Effector CD4-positive, alpha-beta T cell (primary cell): ENCODE data around the gene TCF7L1. TPM values are rescaled to one million over a fixed set of nuclear protein-coding genes. Genes with fewer than 3 reads are reported as not detected.
"Not testable (repeated sequence)": the region's sequence is repeated elsewhere in the genome, so short reads cannot be mapped to it uniquely, and the experiment has no call there.

Experiments
- DNase-seq: peaks from one replicate; pipeline ENCODE4 v3.0.0-alpha.2; 2020
- total RNA-seq: gene quantifications from one replicate; lab custom pipeline; 2026; lab: John Stamatoyannopoulos, UW

TCF7L1 gene, protein sequence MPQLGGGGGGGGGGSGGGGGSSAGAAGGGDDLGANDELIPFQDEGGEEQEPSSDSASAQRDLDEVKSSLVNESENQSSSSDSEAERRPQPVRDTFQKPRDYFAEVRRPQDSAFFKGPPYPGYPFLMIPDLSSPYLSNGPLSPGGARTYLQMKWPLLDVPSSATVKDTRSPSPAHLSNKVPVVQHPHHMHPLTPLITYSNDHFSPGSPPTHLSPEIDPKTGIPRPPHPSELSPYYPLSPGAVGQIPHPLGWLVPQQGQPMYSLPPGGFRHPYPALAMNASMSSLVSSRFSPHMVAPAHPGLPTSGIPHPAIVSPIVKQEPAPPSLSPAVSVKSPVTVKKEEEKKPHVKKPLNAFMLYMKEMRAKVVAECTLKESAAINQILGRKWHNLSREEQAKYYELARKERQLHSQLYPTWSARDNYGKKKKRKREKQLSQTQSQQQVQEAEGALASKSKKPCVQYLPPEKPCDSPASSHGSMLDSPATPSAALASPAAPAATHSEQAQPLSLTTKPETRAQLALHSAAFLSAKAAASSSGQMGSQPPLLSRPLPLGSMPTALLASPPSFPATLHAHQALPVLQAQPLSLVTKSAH
- total RNA-seq, result not detected

DNA sequence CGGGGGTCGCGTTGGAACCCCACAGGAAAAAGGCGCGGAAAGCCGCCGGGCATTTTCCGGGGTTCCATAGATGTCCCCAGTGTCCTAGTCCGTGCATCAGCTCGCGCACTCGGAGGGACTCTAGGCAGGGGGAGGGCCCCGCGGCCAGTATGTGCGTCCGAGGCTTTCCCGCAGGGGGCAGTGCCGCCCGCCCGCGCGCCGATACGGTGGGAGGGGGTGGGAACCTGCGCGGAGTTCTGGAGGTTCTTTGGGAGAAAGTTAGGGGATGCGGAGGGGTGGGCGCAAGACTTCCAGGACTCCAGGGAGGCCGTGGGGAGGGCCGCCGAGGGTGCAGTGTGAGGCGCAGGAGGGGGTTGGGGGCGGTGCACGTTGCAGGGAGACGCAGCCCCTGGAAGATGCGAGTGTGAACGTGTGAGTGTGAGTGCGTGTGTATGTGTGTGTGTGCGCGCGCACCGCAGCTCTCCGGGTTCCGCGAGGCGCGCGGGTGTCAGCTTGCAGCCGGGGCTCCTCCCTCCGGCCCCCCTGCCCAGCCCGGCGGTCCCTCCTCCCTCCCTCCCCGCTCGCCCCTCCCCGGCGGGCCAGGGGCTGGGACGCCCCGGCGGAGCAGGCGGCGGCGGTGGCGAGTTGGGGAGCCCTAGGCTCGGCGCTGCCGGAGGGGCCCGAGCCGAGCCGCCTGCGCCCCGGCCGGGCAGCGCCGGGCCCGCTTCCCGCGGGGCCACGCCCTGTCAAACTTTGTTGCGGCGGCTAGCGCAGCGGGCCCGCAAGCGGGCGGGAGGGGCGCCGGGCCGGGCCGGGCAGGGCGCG is at the start of gene TCF7L1:
TCF7L1 (plus strand) TSS at position 559 of the 804 bp plus-strand sequence. CDS start 293 bp downstream, outside the sequence.
- no peak for DNase-seq

DNA sequence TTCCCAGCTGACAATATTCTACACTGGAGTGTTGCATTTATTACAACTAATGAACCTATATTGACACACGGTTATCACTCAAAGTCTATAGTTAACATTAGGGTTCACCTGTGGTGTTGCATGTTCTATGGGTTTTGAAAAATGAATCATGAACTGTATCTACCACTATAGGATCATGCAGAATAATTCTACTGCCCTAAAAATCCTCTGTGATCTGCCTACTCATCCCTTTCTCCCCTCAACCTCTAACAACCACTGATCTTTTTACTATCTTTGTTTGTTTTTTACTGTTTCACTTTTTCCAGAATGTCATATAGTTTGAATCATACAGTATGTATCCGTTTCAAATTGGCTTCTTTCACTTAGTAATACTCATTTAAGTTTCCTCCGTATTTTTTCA is 47.6 kb upstream of the TCF7L1 start:
- no peak for DNase-seq

DNA sequence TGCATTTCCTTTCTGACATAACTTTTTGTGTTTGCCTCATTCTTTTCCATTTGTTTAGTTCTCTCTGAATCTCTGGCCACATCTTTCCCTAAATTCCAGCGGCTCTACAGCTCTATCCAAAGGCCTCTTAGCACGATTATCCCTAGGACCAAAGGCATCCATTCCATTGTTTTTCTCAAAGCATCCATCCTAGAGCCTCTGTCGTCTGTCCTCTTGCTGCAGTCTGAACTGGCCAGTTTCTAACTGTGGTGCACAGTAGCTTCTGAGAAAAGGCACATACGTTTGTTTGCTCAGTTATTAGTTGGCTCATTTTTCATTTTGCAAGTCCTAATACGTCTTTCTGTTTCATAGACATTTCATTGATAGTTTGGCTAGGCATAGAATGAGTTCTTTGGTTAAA is 45.7 kb upstream of the TCF7L1 start:
- no peak for DNase-seq

DNA sequence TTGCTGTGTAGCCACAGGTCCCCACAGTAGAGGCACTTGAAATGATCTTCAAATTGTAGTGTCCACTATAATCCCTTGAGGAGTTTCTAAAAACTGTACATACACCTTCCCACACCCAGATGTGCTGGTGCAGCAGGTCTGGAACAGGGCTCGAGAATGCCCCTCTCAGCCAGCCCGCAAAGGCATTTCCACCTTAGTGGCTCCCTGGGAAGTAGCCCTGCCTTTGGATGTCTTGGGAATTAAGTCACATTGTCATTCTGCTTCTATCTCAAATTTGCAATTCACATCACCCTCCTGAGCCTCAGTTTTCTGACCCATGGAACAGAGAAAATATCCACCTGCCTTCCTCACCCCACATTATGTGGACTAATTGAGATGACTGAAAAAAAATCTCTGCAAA is 44.3 kb upstream of the TCF7L1 start:
- DNase-seq, result no peak

DNA sequence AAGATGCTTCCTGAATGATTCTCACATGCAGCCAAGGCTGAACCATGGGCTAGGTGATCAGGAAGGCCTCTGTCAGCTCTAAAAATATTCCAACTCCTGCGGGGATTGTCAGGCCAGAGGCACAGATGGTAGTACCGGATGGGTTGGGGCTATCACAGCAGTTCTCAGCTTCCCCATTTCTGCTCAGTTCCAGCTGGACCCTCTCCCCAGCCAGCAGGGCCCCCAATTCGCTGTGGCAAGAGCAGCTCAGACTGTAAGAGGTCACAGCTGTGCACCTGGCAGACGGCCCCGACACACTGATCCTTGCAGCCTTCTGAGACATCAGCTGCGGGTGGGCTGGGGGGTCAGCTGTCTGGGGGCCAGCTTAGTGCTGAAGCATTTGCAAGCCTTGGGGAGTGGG is 43.6 kb upstream of the TCF7L1 start:
- DNase-seq, result no peak

DNA sequence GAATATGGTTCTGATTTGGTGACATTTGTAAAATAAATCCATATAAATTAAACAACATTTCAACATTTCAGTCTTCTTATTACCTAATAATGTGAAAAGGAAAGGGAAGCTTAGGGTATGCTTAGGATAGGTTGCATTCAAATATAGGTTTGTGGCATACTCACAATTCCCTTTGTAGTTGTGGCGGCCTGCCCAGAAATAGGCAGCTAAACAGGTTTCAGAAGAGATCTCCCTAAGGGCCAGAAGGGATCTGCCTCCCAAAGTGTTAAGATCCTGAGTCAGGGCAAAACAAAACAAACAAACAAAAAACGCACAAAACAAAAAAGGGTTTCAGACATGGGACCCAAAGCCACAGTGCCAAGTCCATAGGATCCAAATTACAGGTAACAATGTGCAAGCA is 41.4 kb upstream of the TCF7L1 start:
- DNase-seq, result no peak

DNA sequence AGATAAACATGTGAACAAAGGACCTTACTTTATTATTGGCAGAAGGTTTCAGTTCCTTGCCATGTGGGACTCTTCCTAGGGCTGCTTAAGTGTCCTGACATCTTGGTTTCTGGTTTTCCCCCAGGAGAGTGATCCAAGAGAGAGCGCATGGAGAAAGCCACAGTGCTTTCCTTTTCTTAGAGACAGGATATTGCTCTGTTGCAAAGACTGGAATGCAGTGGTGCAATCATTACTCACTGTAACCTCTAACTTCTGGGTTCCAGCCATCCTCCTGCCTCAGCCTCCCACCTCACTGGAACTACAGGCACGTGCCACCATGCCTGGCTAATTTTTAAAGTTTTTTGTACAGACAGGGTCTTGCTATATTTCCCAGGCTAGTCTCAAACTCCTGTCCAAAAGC is 38.1 kb upstream of the TCF7L1 start:
- DNase-seq, result no peak

DNA sequence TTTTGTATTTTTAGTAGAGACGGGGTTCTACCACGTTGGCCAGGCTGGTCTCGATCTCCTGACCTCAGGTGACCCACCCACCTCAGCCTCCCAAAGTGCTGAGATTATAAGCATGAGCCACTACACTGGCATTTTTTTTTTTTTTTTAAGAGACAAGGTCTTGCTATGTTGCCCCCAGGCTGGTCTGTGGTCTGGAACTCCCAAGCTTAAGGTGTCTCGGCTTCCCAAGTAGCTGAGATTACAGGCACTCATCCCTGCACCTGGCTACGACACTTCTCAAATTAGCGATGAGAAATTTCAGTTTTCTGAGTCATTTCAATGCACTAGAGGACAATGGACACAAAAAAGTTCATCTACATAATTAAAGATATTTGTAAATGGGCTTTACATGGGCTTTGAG is 36.6 kb upstream of the TCF7L1 start:
- DNase-seq, result no peak

DNA sequence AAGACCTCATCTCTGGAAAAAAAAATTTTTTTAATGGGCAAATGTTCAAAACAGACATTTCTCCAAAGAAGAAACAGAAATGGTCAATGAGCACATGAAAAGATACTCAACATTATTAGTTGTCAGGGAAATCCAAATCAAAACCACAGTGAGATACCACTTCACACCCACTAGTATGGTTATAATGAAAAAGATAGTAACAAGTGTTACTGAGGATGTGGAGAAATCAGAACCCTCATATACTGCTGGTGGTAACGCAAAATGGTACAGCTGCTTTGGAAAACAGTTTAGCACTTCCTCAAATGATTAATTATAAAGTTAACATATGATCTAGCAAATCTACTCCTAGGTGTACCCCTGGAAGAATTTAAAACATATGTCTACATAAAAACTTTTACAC is 29.0 kb upstream of the TCF7L1 start:
- no peak for DNase-seq

DNA sequence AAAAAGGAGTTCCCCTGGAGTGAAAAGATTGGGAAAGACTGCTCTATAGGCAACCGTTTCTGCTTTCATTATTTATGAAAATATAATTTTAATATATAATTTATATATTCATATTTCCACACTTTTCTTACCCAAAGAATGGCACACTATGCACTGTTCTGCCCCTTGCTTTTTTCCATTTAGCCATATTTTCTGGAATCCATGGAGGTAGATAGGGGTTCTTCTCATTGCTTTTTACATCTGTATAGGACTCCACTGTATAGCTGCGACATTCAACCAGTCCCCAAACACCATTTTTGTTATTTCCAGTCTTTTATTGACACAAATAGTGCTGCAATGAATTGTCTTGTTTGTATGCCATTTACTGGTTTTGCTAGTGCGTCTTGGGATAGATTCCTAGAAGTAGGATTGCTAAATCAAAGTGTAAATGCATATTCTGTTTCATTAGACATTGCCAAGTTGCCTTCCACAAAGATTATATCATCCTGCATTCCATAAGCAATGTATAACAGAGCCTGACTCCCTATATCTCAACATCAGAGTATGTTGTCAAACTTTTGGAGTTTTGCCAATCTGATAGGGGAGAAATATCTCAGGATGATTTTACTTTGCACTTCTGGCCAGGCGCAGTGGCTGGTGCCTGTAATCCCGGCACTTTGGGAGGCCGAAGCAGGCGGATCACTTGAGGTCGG is 26.6 kb upstream of the TCF7L1 start:
- DNase-seq, result no peak

DNA sequence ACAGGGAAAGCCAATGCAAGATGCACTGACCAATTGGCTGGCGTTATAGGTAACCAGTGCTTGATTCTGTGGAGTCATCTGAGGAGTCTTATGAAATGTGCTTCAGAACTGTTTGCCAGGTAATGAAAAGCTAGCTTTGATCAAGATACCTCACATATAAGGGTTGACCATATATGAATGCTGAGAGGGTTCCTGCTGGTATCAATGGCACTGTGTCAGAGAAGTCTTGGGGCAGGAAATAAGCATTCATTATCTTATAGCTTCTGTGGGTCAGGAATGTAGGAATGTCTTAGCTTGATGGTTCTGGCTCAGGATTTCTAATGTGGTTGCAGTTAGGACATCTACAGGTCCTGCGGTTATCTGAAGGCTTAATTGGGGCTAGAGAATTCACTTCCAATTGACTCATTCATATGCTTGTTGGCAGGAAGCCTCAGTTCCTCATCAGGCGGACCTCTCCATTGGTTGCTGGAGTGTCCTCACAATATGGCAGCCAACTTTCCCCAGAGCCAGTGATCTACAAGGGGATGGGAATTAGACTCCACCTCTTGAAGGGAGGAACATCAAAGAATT is 22.1 kb upstream of the TCF7L1 start:
- no peak for DNase-seq

DNA sequence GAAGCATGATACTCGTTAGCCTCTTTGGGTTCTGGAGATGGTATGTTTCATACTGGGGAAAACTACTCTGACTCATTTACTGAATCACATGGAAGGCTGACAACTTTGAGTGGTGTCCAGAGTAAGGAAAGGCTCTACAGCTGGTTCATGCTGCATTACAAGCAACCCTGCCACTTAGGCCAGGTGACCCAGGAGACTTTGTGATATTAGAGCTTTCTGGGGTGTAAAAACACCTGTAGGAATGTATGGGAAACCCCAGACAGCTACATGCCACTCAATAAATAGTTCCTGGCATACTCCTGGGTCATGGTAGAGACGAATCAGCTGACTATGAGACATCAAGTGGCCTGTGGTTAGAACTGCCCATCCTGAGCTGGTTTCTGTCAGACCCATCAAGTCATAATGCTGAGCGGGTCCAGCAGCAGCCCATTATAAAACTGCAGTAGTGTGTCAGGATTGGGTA is 21.3 kb upstream of the TCF7L1 start:
- no peak for DNase-seq

DNA sequence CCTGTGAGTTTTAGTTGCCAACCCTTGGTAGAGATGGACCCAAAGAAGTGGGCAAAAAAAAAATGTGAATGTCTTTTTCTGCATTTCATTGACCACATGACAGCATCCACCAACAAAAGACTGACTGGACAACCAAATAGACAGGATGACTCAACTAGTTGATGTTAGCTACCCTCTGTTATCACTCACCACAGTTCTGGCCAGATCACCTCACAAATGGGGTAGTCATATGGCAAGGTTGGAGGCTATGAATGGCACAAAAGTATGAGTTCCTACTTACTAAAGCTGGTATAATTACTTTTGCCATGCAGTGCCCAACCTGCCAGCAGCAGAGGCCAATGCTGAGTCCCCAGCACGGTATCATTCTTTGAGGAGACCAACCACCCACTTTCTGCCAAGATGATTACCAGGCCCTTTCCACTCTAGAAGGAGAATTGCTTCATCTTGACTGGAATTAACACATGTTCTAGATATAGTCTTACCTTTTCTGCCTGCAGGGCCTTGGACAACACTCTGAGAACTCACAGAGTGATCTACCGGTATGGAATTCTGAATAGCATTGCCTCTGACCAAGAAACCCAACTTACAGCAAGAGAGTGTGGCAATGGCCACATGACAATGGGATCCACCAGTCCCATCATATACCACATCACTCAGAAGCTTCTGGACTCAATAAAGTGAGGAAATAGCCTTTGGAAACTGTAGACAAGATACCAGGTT is 20.1 kb upstream of the TCF7L1 start:
- DNase-seq, result no peak

DNA sequence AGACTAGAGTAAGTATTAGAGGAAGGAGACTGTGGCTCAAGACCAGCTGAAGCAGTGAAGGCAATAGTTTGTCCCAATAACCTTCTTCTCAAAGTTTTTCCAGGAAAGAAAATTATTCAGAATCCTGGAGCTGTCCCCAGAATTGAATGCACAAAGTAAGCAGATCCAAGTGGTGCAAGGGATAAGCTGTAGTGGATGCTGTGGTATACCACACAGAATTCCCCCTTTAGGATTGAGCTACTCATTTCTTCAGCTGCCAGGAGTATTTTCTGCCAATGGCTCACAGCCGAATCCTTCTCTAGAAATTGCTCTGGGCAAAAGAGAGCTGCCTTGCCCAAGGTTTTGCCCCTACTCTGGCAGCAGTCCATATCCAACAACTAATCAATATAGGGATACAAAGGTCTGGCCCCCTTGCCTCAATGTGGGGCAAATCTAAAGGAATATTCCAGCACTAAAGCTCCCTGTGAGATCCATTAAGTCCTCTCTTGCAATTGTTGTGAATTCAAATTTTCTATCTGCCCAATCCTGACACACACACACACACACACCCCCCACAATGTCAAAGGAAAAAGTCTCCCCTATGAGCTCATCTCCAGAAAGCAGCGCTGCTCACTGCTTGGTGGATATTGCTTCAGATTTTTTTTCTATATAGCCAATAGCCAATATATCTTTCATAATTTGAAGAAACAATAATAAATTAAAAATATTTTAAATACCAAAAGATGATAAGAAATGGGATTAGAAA is 18.4 kb upstream of the TCF7L1 start:
- DNase-seq, result no peak

DNA sequence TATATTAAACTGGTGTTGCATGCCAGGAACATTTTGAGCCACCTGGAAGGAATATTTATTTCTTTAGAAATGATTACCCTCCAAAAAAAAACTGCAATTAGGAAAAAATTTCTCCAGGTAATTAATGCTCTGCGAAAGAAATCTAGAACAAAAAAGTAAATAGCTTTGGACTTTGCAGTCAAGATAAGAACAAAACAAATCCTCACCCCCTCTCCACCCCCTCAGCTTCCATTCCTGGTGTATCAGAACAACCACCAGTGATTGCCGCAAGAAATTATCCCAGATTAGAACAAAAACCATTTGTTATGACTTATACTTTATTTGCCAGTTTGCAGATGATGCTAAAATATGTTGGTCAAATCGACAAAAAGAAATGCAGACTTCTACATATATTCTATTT is 17.0 kb upstream of the TCF7L1 start:
- no peak for DNase-seq

DNA sequence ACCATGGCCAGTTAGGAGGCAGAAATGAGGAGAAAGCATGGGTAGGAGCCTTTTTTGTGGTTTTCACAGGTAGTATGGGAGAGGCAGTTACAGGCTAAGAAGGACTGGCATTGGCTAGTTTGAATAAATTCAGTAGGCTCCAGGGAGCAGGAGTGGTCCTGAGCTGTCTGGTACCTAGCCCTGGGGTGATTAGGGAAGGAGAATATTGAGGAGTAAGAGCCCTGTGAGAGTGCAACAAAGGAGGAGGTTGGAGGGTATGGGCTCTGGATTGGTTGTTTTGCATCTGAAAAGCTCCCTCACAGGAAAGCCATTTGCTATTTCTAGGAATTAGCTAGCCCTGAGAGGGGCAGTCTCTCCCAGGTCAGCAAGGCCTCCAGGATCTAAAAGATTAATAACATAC is 13.3 kb upstream of the TCF7L1 start:
- DNase-seq, result no peak

DNA sequence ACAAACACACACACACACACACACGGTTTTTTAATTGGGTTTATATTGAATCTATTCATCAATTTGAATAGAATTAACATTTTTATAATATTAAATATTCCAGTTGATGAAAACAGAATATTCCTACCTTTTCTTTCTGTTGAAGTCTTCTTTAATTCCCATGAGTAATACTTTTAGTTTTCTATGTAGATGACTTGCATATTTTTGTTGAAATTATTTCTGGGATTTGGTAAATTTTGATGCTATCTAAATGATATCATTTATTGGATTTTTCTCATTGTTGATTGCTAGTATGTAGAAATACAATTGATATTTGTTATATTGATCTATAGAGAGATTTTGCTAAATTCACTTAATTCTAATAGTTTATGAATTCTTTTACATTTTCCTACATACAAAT is 12.8 kb upstream of the TCF7L1 start:
- DNase-seq, result no peak

DNA sequence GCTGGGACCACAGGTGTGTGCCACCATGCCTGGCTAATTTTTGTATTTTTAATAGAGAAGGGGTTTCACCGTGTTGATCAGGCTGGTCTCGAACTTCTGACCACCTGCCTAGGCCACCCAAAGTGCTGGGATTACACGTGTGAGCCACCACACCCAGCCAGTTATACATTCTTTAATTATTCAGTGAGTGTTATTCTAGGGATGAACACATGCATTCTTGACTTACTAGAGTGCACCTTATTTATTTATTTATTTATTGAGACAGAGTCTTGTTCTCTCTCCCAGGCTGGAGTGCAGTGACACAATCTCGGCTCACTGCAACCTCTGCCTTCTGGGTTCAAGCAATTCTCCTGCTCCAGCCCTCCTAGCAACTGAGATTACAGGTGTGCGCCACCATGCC is 6.7 kb upstream of the TCF7L1 start:
- not testable (repeated sequence) for DNase-seq

DNA sequence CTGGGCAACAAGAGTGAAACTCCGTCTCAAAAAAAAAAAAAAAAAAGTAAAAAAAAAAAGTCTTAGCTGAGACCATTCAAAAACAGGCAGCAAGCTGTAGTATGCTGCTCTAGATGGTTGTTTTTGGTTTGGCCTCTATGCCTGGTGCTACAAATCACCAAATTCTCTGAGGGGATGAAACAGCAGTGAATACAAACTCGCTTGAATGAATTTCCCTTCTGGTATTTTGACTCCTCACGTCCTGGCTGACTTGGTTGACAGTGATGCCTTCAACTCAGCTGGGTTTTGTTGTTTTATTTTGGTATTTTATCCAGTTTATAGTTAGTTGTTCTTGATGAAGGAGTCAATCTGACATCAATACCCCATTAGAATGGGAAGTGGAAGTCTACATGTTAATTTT is 3.3 kb upstream of the TCF7L1 start:
- no peak for DNase-seq

DNA sequence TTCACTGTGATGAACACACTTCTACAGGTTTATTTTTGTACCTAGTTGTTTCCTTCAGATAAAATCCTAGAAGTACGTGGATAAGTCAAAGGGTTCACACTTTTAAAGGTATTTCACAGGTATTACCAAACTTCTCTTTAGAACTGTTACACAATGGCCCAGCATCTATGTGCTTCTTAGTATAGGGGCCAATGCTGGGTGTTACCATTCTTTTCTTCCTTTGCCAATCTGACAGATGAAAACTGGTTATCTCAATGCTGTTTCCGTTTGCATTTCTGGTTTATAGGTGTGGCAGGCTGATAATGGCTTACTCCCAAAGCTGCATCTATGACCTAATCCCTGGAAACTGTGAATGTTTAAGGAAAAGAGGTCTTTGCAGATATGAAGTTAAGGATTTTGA is 2.8 kb upstream of the TCF7L1 start:
- no peak for DNase-seq

DNA sequence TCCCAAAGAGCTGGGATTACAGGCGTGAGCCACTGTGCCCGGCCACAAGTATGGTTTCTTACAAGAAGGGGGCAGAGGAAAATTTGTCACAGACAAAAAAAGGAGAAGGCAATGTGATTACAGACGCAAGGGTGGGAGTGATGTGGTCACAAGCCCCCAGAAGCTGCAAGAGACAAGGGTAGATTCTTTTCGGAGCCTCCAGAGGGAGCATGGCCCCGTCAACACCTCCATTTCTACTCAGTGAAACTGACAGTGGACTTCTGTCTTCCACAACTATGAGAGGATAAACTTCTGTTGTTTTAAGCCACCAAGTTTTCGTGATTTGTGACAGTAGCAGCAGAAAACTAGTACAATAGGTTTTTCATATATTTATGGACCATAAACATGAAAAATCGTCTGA is 2.1 kb upstream of the TCF7L1 start:
- no peak for DNase-seq
